ENCODE data around the gene MED4. TPM values are rescaled to one million over a fixed set of nuclear protein-coding genes. Genes with fewer than 3 reads are reported as not detected.
"Not testable (repeated sequence)": the region's sequence is repeated elsewhere in the genome, so short reads cannot be mapped to it uniquely, and the experiment has no call there.

The MED4 gene
- total RNA-seq, 2 experiments from 2014 or later, result 55.2 to 61.1 TPM

- peak; percentile 35 for DNase-seq
- no peaks in the 10 kb centered on the region for H3K9me3 Mint-ChIP-seq
- ChIA-PET CTCF (interaction anchor here (0.8 to 3.0 kb wide), 7 partner anchors 10 to 691 kb away, joined by 3 to 33 read pairs (median 4); partner anchors contain the start of genes MED4 and NUDT15), POLR2A (interaction anchor here (1.2 to 2.5 kb wide), 3 partner anchors 16 to 41 kb away, joined by 3 to 20 read pairs (median 17); partner anchors contain the start of genes MED4 and NUDT15)
- H3K4me3 Mint-ChIP-seq, result no peak overlapping the region
- H3K4me1 Mint-ChIP-seq, result peaks cover 10% of the 10 kb centered on the region
- peak overlapping the region; percentile 31 for H3K27ac Mint-ChIP-seq
- H3K27me3 Mint-ChIP-seq, result no peaks in the 10 kb centered on the region
- peaks cover 70% of the 10 kb centered on the region for H3K36me3 Mint-ChIP-seq (ENCODE audit: low read depth)
Measured at GRCh38 chr13:48078251-48078656, 16.6 kb downstream of the MED4 start.

GRCh38 chr13:48074006-48074405 is 20.9 kb downstream of the MED4 start:
- CTCF ChIA-PET, result interaction anchor here (0.6 kb wide), 1 partner anchor 21 kb away, joined by 3 read pairs; the partner anchor contains the start of gene MED4

GRCh38 chr13:48072787-48073186 is 22.1 kb downstream of the MED4 start:
- no peak for DNase-seq
- CTCF ChIA-PET, result no interaction called here
- POLR2A ChIA-PET, result no interaction called here
- Mint-ChIP-seq H3K27ac (no peak overlapping the region), H3K4me3 (no peak overlapping the region), H3K27me3 (no peaks in the 10 kb centered on the region), H3K9me3 (peaks cover 33% of the 10 kb centered on the region), H3K4me1 (peaks cover 1% of the 10 kb centered on the region), H3K36me3 (ENCODE audit: low read depth) (peaks cover 91% of the 10 kb centered on the region)

More at GRCh38 chr13:48074006-48074405, 20.9 kb downstream of the MED4 start:
- Mint-ChIP-seq H3K4me1 (peaks cover 10% of the 10 kb centered on the region), H3K36me3 (ENCODE audit: low read depth) (peaks cover 89% of the 10 kb centered on the region), H3K4me3 (no peak overlapping the region), H3K9me3 (peaks cover 26% of the 10 kb centered on the region), H3K27ac (no peak overlapping the region), H3K27me3 (no peaks in the 10 kb centered on the region)
- POLR2A ChIA-PET, result no interaction called here
- no peak for DNase-seq

- Mint-ChIP-seq H3K4me1 (peaks cover 6% of the 10 kb centered on the region), H3K4me3 (no peak overlapping the region), H3K27me3 (no peaks in the 10 kb centered on the region), H3K27ac (no peak overlapping the region), H3K36me3 (ENCODE audit: low read depth) (peaks cover 93% of the 10 kb centered on the region), H3K9me3 (peaks cover 33% of the 10 kb centered on the region)
- ChIA-PET CTCF (no interaction called here), POLR2A (no interaction called here)
- DNase-seq, result no peak
Measured at GRCh38 chr13:48072304-48072703, 22.6 kb downstream of the MED4 start.

GRCh38 chr13:48070942-48071341 is 24.0 kb downstream of the MED4 start:
- Mint-ChIP-seq H3K4me1 (peaks cover 17% of the 10 kb centered on the region), H3K27me3 (no peaks in the 10 kb centered on the region), H3K9me3 (peaks cover 38% of the 10 kb centered on the region), H3K36me3 (ENCODE audit: low read depth) (peaks cover 92% of the 10 kb centered on the region), H3K4me3 (no peak overlapping the region), H3K27ac (no peak overlapping the region)
- DNase-seq, result no peak
- ChIA-PET POLR2A (interaction anchor here (1.3 to 1.5 kb wide), 2 partner anchors 33 to 232 kb away, joined by 3 to 5 read pairs; partner anchors contain the start of genes NUDT15 and RB1), CTCF (no interaction called here)

- no peak overlapping the region for H3K27ac Mint-ChIP-seq
- peaks cover 38% of the 10 kb centered on the region for H3K9me3 Mint-ChIP-seq
- peaks cover 89% of the 10 kb centered on the region for H3K36me3 Mint-ChIP-seq (ENCODE audit: low read depth)
- DNase-seq, result no peak
- H3K4me3 Mint-ChIP-seq, result no peak overlapping the region
- POLR2A ChIA-PET, result interaction anchor here (1.3 to 1.5 kb wide), 3 partner anchors 25 to 234 kb away, joined by 3 to 5 read pairs (median 3); partner anchors contain the start of genes MED4, NUDT15 and RB1
- CTCF ChIA-PET, result no interaction called here
- peaks cover 18% of the 10 kb centered on the region for H3K4me1 Mint-ChIP-seq
- H3K27me3 Mint-ChIP-seq, result no peaks in the 10 kb centered on the region
Measured at GRCh38 chr13:48069573-48069972, 25.3 kb downstream of the MED4 start.

- ChIA-PET CTCF (no interaction called here), POLR2A (interaction anchor here (1.3 kb wide), 1 partner anchor 26 kb away, joined by 3 read pairs; the partner anchor contains the start of gene MED4)
- no peaks in the 10 kb centered on the region for H3K27me3 Mint-ChIP-seq
- H3K4me1 Mint-ChIP-seq, result peaks cover 18% of the 10 kb centered on the region
- no peak overlapping the region for H3K4me3 Mint-ChIP-seq
- DNase-seq, result no peak
- peaks cover 86% of the 10 kb centered on the region for H3K36me3 Mint-ChIP-seq (ENCODE audit: low read depth)
- no peak overlapping the region for H3K27ac Mint-ChIP-seq
- H3K9me3 Mint-ChIP-seq, result peaks cover 38% of the 10 kb centered on the region
Measured at GRCh38 chr13:48068952-48069351, 26.0 kb downstream of the MED4 start.

- no peak overlapping the region for H3K27ac Mint-ChIP-seq
Measured at GRCh38 chr13:48068036-48068435, 26.9 kb downstream of the MED4 start.

GRCh38 chr13:48066310-48066989 is 28.5 kb downstream of the MED4 start:
- peak; percentile 50 for DNase-seq
- Mint-ChIP-seq H3K27me3 (no peaks in the 10 kb centered on the region), H3K27ac (peak overlapping the region; percentile 40), H3K36me3 (ENCODE audit: low read depth) (peaks cover 73% of the 10 kb centered on the region), H3K4me3 (no peak overlapping the region), H3K4me1 (peaks cover 18% of the 10 kb centered on the region), H3K9me3 (peaks cover 29% of the 10 kb centered on the region)
- POLR2A ChIA-PET, result interaction anchor here (1.4 kb wide), 2 partner anchors 26 to 29 kb away, joined by 3 to 7 read pairs; partner anchors contain the start of gene NUDT15
- CTCF ChIA-PET, result interaction anchor here (0.6 to 1.4 kb wide), 3 partner anchors 29 to 108 kb away, joined by 4 to 9 read pairs (median 5); partner anchors contain the start of genes MED4 and NUDT15

More at GRCh38 chr13:48068036-48068435, 26.9 kb downstream of the MED4 start:
- H3K27me3 Mint-ChIP-seq, result no peaks in the 10 kb centered on the region
- H3K36me3 Mint-ChIP-seq (ENCODE audit: low read depth), result peaks cover 79% of the 10 kb centered on the region
- H3K4me1 Mint-ChIP-seq, result peaks cover 18% of the 10 kb centered on the region
- CTCF ChIA-PET, result interaction anchor here (0.5 to 1.7 kb wide), 2 partner anchors 30 to 32 kb away, joined by 3 to 4 read pairs; no protein-coding TSS in a partner anchor
- POLR2A ChIA-PET, result interaction anchor here (1.9 kb wide), 1 partner anchor 30 kb away, joined by 8 read pairs; the partner anchor contains the start of gene NUDT15
- peaks cover 38% of the 10 kb centered on the region for H3K9me3 Mint-ChIP-seq
- DNase-seq, result no peak
- H3K4me3 Mint-ChIP-seq, result no peak overlapping the region

GRCh38 chr13:48059951-48060350 is 35.0 kb downstream of the MED4 start:
- POLR2A ChIA-PET, H3K27me3 Mint-ChIP-seq, DNase-seq, H3K9me3 Mint-ChIP-seq, H3K27ac Mint-ChIP-seq, H3K4me3 Mint-ChIP-seq: not testable (repeated sequence)
- CTCF ChIA-PET, result interaction anchor here (1.0 kb wide), 1 partner anchor 22 kb away, joined by 3 read pairs; the partner anchor contains the start of gene NUDT15
- Mint-ChIP-seq H3K4me1 (peaks cover 16% of the 10 kb centered on the region), H3K36me3 (ENCODE audit: low read depth) (peaks cover 45% of the 10 kb centered on the region)

GRCh38 chr13:48058536-48058935 is 36.4 kb downstream of the MED4 start:
- peaks cover 16% of the 10 kb centered on the region for H3K4me1 Mint-ChIP-seq
- H3K27ac Mint-ChIP-seq, H3K9me3 Mint-ChIP-seq, H3K4me3 Mint-ChIP-seq, DNase-seq, H3K27me3 Mint-ChIP-seq, CTCF ChIA-PET, POLR2A ChIA-PET: not testable (repeated sequence)
- peaks cover 42% of the 10 kb centered on the region for H3K36me3 Mint-ChIP-seq (ENCODE audit: low read depth)

GRCh38 chr13:48055712-48056111 is 39.2 kb downstream of the MED4 start:
- peaks cover 16% of the 10 kb centered on the region for H3K4me1 Mint-ChIP-seq
- no peak overlapping the region for H3K27ac Mint-ChIP-seq
- POLR2A ChIA-PET, result no interaction called here
- CTCF ChIA-PET, result no interaction called here
- H3K4me3 Mint-ChIP-seq, result no peak overlapping the region
- peaks cover 52% of the 10 kb centered on the region for H3K36me3 Mint-ChIP-seq (ENCODE audit: low read depth)
- no peaks in the 10 kb centered on the region for H3K9me3 Mint-ChIP-seq
- no peaks in the 10 kb centered on the region for H3K27me3 Mint-ChIP-seq
- no peak for DNase-seq

- no peak for DNase-seq
- H3K9me3 Mint-ChIP-seq, result no peaks in the 10 kb centered on the region
- CTCF ChIA-PET, result no interaction called here
- H3K4me1 Mint-ChIP-seq, result peaks cover 16% of the 10 kb centered on the region
- H3K27me3 Mint-ChIP-seq, result no peaks in the 10 kb centered on the region
- H3K4me3 Mint-ChIP-seq, result no peak overlapping the region
- H3K36me3 Mint-ChIP-seq (ENCODE audit: low read depth), result peaks cover 53% of the 10 kb centered on the region
- POLR2A ChIA-PET, result interaction anchor here (0.9 kb wide), 1 partner anchor 17 kb away, joined by 4 read pairs; the partner anchor contains the start of gene NUDT15
- H3K27ac Mint-ChIP-seq, result no peak overlapping the region
Measured at GRCh38 chr13:48054601-48055000, 40.3 kb downstream of the MED4 start.
